Stimulated activated CD4-positive, alpha-beta T cell treated with anti-CD3 and anti-CD28 coated beads, Interleukin-1b, Interleukin-23, amount 100 ng/mL, for 4 hours (primary cell): ENCODE measurements around the gene BMS1.
"Not testable (repeated sequence)": the region's sequence is repeated elsewhere in the genome, so short reads cannot be mapped to it uniquely, and the experiment has no call there.

Source experiments
- DNase-seq, 2 donors: peaks; one replicate each; pipeline ENCODE4 v3.0.0-alpha.2; 2020; ENCODE audit warnings: low read depth in 2 of 2

The BMS1 gene

GRCh38 chr10:42785759-42786158 lies 3.2 kb downstream of the BMS1 start:
- no peak for DNase-seq

DNA sequence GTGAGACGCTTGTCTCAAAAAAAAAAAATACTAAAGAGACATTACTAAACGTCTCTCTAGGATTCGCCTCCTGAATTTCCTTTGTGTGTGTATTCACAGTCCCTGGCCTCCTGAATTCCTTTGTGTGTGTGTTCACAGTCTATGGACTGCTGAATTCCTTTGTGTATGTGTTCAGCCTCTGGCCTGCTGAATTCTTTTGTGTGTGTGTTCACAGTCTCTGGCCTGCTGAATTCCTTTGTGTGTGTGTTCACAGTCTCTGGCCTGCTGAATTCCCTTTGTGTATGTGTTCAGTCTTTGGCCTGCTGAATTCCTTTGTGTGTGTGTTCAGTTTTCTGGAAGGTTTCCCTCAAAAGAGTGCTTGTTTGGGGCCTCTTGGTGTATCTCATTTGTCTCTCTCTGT lies 8.2 kb downstream of the BMS1 start:
- DNase-seq = no peak

- no peak for DNase-seq
These were observed 13.1 kb downstream of the BMS1 start for GRCh38 chr10:42795701-42796100.

- no peak for DNase-seq
These were observed 18.5 kb downstream of the BMS1 start for GRCh38 chr10:42801135-42801534.

GRCh38 chr10:42802876-42803275 lies 20.3 kb downstream of the BMS1 start:
- DNase-seq = no peak

DNA sequence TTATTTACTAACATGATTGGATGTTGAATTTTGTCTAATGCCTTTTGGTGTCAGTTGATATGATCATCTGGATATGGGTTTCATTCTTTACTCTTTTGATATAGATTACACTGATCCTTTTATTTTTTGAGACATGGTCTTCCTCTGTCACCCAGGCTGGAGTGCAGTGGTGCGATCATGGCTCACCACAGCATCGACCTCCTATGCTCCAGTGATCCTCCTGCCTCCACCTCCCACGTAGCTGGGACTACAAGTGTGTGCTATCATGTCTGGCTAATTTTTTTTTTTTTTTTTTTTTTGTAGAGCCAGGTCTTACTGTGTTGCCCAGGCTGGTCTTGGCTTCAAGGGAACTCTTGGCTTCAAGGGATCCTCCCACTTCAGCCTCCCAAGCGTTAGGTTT lies 27.1 kb downstream of the BMS1 start:
- no peak for DNase-seq

DNA sequence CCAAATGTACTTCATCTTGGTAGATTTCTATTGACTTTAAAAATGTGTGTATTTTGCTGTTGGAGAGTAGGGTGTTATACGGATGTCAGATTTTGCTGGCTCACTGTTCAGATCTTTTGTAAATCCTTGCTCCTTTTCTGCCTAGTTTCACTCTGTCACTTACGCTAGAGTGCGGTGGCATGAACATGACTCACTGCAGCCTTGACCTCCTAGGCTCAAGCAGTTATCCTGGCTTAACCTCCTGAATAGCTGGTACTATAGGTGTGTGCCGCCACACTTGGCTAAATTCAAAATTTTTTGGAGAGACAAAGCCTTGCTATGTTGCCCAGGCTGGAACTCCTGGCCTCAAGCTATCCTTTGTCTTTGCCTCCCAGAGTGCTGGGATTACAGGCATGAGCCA lies 29.4 kb downstream of the BMS1 start:
- no peak for DNase-seq

- not testable (repeated sequence) for DNase-seq
These were observed 31.5 kb downstream of the BMS1 start for GRCh38 chr10:42813989-42814687.

DNA sequence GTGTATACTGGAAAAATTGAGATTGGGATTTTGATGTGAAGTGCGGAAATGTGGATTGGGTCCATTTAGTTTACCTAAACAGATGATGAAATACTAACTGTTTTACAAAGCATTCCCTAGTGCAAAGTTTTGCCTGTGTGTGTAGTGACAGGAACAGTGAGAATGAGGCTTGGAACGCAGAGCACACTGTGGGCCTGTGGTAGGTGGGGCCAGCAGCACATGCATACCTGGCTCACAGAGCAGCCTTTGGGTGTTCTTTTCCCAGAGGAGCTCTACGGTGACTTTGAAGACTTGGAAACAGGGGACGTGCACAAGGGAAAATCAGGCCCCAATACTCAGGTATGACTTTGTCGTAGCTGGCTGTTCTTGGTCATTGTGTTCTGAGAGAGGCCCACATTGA lies 33.7 kb downstream of the BMS1 start:
- DNase-seq = not testable (repeated sequence)

GRCh38 chr10:42816912-42817311 lies 34.3 kb downstream of the BMS1 start:
- no peak for DNase-seq

DNA sequence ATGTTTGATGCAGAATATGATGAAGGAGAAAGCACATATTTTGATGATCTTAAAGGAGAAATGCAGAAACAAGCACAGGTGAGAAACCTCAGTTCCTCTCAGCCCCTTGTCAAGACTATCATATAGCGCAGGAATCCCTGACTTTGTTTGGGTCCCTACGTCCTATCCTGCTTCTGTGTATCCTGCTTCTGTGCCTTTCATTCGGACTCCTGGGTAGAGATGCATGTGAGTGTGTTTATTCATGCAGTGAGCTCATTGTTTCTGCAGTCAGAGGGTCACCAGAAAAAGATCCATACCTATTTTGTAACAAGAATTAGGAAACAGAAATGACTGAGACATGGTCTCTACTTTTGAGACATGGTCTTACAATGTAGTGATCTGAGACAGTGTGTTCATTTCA lies 34.8 kb downstream of the BMS1 start:
- not testable (repeated sequence) for DNase-seq

DNA sequence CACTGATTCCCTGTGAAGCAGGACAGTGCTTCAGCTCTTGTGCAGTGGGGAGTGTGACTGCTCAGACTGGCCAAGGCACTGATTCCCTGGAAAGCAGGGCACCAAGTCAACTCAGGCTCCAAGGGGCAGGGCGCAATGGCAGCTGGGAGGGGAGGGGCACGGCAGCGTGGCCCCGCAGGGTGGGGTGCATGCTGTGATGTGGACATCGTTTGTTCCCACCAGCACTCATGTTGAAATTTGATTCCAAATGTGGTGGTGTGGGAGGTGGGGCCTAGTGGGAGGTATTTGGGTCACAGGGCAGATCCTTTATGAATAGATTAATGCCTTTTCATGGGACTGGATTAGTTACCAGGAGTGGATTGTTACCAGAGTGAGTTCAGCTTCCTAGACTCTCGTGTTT lies 44.2 kb downstream of the BMS1 start:
- DNase-seq = not testable (repeated sequence)

DNA sequence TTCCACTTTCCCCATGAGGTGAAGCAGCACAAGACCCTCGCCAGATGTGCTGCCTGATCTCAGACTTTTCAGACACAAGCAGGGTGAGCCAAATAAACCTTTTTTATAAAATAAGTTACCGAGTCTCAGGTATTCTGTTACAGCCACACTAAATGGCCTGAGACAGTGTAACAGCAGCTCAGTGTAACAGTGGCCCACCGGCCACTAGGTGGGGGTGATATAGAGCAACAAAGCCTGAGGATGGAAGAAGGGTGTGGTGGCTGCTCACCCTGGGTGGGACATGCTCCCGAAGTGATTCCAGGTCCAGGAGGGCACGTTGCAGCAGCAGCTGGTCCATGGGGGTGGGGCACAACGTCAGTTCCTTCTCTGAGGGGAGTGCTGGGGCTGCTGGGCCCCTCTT lies 44.6 kb downstream of the BMS1 start:
- DNase-seq = no peak

DNA sequence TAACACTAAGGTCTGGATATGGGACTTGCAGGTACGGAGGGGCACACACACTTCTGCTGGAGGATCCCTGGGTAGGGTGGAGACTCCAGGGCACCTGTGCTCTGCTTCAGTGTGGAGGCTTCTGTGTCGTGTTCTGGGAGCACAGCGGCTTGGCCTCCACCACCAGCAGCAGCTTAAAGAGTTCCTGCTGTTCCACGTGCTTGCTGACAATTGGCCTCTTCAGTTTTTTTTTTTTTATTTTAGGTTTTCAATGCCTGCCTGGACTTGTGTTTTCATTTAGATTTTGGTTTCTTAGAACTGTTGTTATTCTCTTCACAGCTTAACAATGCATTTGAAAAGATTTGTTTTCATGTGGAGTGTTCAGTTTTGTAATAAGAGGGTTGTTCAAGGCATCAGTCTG lies 45.8 kb downstream of the BMS1 start:
- not testable (repeated sequence) for DNase-seq

DNA sequence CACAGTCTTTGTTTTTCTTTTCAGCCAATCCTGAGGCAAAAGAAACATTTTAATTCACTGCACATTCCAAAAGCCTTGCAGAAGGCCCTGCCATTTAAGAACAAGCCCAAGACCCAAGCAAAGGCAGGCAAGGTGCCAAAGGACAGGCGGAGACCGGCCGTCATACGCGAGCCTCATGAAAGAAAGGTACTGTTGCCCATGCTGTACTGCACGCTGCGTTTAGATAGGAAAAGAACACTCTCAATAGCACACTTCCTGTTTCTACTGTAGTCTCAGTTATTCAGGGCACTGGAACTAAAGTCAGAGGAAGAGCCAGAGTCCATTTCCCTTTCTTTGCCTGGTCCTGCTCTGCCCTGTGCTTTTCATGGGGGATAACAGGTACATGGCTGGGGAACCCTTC lies 47.6 kb downstream of the BMS1 start:
- no peak for DNase-seq

DNA sequence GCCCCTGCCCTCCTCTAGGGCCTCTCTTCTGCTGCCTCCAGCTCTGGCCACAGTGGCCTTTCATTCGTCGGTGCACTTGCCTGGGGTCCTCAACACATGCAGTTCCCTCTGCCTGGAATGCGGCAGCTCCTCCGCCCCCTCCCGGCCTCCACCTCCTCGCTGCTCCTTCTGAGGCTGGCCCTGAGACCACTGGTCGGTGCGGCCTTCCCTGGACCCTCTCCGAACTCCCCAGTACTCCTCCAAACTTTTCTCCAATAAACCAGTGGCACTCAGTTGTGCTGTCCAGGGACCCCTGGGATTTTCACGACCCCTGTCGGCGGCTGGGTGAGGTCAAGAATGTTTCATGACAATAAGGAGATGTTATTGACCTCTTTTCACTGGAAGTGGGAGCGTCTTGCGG lies 53.5 kb downstream of the BMS1 start:
- no peak for DNase-seq

DNA sequence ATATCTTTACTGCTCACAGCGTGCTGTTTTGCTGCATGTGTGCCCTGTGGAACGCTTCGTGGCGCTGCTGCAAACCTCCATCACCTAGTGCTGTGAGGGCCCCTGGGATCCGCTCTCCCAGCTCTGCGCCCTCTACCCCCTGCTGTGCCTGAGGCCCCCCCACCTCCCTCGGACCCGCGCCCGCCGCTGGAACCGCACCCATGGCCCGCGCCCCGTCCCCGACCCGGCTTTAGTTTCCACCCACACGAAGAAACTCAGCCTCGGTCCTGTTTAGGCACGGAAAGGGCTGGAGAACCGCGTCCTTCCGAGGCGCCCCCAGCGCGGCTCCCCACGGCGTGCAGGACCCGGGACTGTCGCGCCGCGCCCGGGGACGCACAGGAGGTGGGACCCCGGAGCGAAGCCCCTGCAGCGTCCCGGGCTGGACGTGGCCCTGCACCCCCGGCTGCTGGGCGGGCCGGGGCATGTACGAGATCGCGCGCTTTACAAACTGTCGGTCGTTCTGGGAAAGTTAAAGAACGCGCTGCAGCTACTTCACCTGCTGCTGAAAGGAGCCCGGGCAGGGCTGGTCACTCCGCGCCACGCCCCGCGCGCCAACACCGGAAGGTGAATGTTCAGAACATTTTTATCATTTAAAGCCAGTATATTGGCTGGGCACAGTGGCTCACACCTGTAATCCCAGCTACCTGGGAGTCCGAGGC lies 54.3 kb downstream of the BMS1 start:
- no peak for DNase-seq

GRCh38 chr10:42844810-42845209 lies 62.2 kb downstream of the BMS1 start:
- DNase-seq = not testable (repeated sequence)

- not testable (repeated sequence) for DNase-seq
These were observed 64.7 kb downstream of the BMS1 start for GRCh38 chr10:42847261-42847660.

DNA sequence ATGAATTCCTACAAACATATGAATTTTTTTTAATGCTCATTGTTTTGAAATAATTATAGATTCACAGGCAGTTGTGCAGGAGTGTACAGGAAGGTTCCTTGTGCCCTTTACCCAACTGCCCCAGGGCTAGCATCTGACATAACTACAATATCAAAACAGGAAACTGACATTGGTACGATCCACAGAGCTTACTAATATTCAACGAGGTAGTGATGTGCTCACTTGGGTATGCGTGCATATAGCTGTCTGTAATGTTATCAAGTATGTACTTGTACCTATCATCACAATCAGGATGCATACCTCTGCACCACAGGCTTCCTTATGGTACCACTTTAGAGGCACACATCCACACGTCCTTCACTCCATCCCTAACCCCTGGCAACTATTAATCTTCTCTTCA lies 68.3 kb downstream of the BMS1 start:
- DNase-seq = no peak

DNA sequence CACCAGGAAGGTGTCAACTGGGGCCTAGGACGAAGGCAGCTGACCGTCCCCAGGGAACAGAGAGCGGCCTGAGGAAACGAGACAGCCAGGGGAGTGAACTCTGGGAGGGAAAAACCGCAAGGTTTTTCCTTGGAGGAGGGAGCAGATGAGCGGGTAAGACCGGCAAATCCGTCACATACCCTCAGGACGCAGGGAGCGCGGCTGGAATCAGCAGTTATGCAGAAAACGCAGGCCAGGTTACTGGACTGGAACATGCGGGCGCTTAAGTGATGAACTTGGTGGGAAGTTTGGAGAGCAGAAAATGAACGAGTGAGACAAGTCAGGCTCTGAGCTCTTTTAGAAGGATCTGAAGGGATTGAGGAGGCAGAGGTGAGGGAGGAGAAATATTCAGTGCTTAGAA lies 76.7 kb downstream of the BMS1 start:
- DNase-seq = no peak

DNA sequence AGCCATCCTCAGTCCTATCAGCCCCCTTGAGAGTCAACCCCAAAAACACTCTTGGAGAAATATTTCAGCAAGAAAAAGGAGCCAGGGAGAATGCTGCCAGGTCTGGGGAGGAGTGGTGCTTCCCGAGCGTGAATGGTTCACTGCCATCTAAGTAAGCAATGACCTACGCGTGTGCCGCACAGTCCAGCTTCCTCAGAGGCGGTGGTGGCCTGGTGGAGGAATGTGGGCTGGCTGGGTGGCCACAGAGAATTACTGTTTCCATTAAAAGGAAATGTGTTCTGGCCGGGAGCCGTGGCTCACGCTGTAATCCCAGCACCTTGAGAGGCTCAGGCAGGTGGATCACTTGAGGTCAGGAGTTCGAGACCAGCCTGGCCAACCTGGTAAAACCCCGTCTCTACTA lies 77.4 kb downstream of the BMS1 start:
- DNase-seq = not testable (repeated sequence)

GRCh38 chr10:42862801-42863200 lies 80.2 kb downstream of the BMS1 start:
- not testable (repeated sequence) for DNase-seq

- no peak for DNase-seq
These were observed 82.0 kb downstream of the BMS1 start for GRCh38 chr10:42864575-42864974.
